GM12874 (cell line): ENCODE results near the gene TNP1.

Source experiments
- TF ChIP-seq, protein P1 (sequence below): IDR thresholded peaks from 2 replicates; pipeline ENCODE4 v1.5.1; 2011; ENCODE audit warnings: low read depth, mild to moderate bottlenecking, control low read depth, low read length, moderate library complexity; ENCODE audit not compliant: insufficient read depth

The TNP1 gene

DNA sequence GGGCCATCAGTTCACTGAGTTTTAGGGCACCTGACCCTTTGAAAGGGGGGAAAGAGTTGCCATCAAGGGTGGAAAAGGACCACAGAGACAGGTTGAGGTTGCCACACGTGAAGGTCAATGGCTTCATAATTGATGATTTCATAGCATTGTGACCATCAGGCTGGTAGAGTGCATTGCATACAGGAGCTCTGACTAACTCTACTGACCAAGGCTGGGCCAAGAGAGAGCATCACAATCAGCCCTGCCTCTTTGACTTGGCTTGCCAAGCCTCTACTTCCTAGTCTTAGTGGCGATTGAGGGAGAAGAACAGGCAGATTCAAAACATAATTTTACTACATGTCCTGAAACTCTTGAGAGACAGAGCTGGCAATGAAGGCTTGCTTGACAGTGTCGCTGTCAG, 5.8 kb upstream of the TNP1 start:
- TF ChIP-seq, protein P1, sequence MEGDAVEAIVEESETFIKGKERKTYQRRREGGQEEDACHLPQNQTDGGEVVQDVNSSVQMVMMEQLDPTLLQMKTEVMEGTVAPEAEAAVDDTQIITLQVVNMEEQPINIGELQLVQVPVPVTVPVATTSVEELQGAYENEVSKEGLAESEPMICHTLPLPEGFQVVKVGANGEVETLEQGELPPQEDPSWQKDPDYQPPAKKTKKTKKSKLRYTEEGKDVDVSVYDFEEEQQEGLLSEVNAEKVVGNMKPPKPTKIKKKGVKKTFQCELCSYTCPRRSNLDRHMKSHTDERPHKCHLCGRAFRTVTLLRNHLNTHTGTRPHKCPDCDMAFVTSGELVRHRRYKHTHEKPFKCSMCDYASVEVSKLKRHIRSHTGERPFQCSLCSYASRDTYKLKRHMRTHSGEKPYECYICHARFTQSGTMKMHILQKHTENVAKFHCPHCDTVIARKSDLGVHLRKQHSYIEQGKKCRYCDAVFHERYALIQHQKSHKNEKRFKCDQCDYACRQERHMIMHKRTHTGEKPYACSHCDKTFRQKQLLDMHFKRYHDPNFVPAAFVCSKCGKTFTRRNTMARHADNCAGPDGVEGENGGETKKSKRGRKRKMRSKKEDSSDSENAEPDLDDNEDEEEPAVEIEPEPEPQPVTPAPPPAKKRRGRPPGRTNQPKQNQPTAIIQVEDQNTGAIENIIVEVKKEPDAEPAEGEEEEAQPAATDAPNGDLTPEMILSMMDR: no peak

DNA sequence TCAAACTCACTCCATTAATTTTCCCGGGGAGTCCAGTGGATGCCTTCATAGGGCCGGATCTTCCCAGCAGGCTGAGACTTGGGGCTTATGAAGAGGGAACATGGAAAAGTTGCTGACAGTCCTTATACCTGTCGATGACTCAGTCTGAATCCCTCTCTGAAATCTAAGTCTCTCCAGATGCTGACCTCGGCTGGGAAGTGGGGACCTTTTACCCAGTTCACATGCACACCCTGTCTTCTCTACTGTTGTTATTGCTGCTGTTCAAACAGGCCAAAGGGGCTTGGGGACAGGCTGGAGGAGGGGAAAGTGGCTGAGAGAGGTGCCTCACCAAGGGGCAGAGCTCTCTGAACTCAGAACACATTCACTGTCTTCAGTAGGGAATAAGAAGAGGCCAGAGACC, 4.1 kb upstream of the TNP1 start:
- TF ChIP-seq, protein P1: no peak

DNA sequence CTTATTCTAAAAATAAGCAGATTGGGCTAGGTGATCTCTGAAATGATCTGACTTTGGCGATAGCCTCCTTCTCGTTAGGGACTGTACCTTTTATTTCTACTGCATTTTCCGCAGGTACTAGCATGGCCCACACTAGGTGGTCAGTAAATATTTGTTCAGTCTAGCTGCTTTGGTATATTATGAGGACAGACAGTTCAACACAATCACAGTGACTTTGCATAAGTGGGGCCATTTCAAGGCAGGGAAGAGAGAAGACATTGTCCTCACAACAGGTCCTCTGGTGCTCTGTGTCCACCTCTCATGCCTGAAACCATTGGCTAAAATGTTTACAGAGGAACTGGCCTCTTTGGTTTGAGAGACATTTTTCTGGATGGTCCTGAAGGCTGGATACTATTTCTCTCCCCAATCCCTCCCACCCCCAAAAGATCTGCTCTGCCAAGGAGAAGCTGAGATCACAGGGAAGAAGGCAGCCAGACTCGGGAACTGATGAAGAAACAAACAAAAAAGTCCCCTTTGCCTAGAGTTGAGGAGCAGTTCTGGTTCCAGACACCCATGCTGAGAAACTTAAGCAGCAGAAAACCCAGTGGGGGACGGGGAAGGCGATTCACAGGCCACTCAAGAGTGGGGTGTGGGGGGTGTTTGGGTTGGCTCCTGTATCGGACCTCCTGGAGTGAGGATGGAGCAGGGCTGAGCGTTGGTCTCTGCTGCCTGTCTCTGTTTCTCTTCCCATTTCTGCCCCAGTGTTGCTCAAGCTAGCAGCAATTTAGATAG, 2.9 kb upstream of the TNP1 start:
- TF ChIP-seq, protein P1: no peak

DNA sequence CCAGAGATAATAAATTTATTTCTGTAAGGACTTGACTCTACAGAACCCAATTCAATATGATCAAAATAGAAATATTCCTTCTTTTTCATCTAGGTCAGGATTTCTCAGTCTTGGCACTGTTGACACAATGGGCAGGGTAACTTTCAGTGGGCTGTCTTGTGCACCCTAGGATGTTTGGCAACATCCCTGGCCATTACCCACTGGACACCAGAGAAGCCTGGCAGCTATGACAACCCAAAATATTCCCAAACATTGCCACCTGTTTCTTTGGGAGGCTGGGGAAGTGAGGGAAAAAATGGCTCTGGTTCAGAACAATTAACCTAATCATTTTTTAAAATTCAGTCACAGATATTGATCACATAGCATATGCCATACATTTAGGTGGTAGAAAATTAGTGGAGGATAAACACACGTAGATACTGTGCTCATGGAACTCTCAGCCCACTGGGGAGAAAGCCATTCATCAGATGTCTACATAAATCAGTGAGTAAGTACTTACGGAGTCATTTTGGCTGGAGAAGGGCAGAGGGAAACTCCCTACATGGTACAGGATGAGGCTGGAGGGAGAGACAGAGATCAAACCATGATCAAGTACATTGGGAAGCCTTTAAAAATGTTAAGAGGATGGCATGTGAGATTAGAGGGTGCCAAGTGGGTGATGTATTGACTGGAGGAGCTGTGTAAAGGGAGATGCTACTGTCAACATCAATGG, 718 bp upstream of the TNP1 start:
- TF ChIP-seq, protein P1: no peak

DNA sequence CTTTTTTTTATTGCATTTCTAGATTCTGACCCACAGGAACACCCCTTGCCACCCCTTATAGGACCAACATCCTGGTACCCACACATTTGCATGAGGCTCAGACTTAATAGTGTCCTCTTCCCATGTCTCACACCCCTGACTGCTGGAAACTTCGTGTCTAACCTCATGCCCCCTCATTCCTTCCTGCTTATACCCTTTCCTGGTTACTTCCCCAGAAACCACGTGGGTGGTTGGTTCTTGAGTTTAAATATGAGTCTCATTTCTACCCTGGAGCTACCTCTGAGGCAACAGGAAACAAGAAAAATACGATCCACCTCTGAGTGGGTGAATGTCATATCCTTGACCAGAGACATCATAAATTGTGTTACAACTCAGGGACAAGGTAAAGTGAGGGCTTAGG, 1.6 kb downstream of the TNP1 start:
- TF ChIP-seq, protein P1: no peak

DNA sequence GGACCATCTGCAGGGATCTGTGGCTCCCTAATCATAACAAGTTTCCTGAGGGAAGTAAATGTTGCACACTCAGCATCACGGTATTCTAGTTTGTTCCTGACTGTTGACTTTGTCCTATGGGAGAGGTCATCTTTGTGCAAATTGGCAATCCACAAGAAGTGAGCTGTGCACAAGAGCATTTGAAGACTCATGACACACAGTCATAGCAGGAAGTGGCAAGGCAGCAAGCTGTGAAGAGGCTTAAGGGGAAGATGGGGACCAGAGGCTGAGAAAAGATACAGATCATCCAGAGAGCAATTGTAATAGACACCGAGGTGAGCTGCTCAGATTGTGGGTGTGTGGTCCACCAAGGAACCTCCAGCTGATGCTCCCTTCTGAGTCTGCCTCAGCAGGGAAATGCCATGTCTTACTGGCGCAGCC, 2.7 kb downstream of the TNP1 start:
- TF ChIP-seq, protein P1: no peak

DNA sequence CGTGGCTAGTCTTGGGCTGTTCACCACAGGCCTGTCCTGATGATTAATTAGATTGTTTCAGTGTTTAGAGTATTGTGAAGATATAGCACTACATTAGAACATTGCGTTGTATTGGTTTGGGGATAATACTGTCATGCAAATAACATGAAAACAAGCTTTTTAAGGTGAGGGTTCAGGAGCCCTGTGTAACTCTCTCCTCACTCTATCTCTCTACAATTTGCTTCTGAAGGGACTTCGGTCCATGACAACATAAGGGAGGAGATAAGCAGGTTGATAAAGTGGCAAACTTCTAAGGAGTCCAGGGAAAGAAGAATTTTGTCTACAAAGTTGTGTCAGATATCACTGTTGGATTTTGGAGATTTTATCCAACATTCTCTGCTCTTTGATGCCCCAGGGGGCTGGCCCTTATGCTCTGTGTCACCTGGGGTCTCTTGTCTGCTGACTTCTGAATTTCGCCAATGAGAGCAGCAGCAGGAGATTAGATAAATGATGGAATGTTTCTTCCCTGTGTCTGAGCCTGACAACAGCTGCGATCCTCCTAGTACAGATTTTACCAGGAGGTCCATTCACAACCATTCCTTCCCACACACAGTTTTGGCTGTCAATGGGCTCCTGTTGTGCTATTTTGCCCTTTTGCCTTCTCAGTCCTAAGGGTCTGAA, 3.3 kb downstream of the TNP1 start:
- TF ChIP-seq, protein P1: no peak
